Keratinocyte (primary cell): Measurements from ENCODE around the gene CIDEB.

ENCODE experiments used
- EZH2 ChIP-seq: IDR thresholded peaks from one replicate; pipeline ENCODE4 v1.6.1; 2012; ENCODE audit warnings: inconsistent platforms, mild to moderate bottlenecking, low read length, moderate library complexity
- TF ChIP-seq, protein P1 (sequence below), 3 experiments: IDR thresholded peaks in 1 of 3; conservative IDR thresholded peaks in 1 of 3; optimal IDR thresholded peaks in 1 of 3; 2 replicates in 2 of 3; 3 replicates in 1 of 3; pipeline versions ENCODE3 to v1.5.1; 2011; ENCODE audit warnings: low read length in 3 of 3, mild to moderate bottlenecking in 3 of 3, moderate library complexity in 2 of 3, control low read depth in 1 of 3, inconsistent platforms in 1 of 3; ENCODE audit not compliant: insufficient read depth in 2 of 3; ENCODE audit errors: extremely low read depth in 1 of 3

DNA sequence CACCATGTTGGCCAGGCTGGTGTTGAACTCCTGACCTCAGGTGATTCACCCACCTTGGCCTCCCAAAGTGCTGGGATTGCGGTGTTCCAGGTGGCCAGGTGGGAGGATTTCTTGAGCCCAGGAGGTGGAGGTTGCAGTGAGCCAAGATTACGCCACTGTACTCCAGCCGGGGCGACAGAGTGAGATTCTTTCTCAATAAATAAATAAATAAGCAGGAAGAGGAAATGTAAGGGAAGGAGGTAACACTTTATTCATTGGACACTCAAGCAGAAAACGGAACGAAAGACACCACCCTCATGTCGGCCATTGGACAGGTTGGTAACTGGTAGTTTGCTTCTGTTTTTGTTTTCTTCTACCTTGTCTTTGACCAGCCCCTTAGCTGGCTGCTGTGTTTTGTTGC is 47.2 kb upstream of the CIDEB start:
- TF ChIP-seq, protein P1, sequence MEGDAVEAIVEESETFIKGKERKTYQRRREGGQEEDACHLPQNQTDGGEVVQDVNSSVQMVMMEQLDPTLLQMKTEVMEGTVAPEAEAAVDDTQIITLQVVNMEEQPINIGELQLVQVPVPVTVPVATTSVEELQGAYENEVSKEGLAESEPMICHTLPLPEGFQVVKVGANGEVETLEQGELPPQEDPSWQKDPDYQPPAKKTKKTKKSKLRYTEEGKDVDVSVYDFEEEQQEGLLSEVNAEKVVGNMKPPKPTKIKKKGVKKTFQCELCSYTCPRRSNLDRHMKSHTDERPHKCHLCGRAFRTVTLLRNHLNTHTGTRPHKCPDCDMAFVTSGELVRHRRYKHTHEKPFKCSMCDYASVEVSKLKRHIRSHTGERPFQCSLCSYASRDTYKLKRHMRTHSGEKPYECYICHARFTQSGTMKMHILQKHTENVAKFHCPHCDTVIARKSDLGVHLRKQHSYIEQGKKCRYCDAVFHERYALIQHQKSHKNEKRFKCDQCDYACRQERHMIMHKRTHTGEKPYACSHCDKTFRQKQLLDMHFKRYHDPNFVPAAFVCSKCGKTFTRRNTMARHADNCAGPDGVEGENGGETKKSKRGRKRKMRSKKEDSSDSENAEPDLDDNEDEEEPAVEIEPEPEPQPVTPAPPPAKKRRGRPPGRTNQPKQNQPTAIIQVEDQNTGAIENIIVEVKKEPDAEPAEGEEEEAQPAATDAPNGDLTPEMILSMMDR (optimal IDR thresholded peaks at IDR 0.05 in 1 of 3, IDR thresholded peaks at IDR 0.05 in 1 of 3, conservative IDR thresholded peaks at IDR 0.05 in 1 of 3; ENCODE audit: extremely low read depth in 1 of 3, insufficient read depth in 2 of 3, low read length in 3 of 3) = no peak
- TF ChIP-seq EZH2 = no peak
